ENCODE measurements around the gene IFITM10.

Gene IFITM10

DNA sequence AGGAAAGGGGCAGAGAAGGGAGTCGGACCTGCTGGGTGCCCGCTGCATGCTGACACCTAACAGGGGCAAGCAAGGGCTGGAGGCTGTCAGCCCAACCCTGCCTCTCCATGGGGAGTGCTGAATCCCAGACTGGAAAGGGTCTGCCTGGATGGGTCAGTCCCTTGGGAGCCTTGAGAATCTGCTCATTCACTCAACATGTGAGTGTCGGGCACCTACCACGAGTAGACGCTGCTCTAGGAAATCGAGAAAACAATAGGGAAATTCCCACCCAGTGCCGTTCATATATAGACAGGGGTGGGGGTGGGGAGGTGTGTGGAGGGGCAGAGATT lies 17.7 kb upstream of the IFITM10 start:
- Histone ChIP-seq H3K27ac (no peak overlapping the region), H3K4me3 (no peak overlapping the region), H3K9ac (ENCODE audit: insufficient read length) (no peak overlapping the region), H3K9me3 (ENCODE audit: low read depth, low read length) (no peaks in the 10 kb centered on the region), H3K36me3 (ENCODE audit: insufficient read depth, low read length) (no peaks in the 10 kb centered on the region)
- TF ChIP-seq POLR2AphosphoS5 (IDR thresholded peaks at IDR 0.05; ENCODE audit: borderline replicate concordance, low read depth, low read length): no peak
- no peak for DNase-seq (ENCODE audit: low read depth, low spot score)

DNA sequence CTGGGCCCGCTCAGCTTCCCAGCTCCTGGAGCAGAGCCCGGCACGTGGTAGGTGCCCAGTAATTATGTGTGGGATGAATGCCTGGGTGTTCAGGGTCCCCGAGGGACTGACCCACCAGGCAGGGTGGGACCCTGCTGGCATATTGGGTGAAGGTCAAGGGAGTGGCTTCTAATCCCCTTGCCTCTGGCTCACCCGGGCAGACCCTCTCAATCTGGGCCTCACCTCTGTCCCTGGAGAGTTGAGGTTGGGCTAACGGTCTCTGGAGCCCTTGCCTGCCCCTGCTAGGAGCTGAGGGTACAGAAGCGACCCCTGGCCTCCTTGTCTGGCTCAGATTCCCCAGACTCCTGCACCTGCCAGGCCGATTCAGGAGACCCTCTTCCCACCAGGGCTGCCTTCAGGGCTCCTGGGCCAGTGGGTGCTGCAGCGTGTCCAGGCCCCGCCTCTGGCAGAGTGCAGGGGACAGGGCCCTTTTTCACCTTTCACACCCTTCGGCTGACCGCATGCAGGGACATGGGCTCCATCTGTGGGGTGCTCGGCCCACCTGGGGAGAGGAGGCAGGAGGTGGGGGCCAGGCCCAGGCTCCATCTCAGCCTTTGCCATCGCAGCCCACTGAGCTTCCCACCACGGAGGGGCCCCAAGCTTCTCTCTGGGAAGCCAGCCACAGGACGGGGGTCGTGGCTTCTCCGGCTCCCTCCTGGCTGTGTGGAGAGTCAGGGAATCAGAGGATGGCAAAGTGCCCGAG lies 17.2 kb upstream of the IFITM10 start:
- Histone ChIP-seq H3K36me3 (ENCODE audit: insufficient read depth, low read length) (no peaks in the 10 kb centered on the region), H3K9me3 (ENCODE audit: low read depth, low read length) (no peaks in the 10 kb centered on the region), H3K9ac (ENCODE audit: insufficient read length) (no peak overlapping the region), H3K27ac (no peak overlapping the region), H3K4me3 (no peak overlapping the region)
- no peak for DNase-seq (ENCODE audit: low read depth, low spot score)
- TF ChIP-seq EZH2 (IDR thresholded peaks at IDR 0.05): no peak
- TF ChIP-seq POLR2AphosphoS5 (IDR thresholded peaks at IDR 0.05; ENCODE audit: borderline replicate concordance, low read depth, low read length): no peak
- no peak for TF ChIP-seq FOXP2 (optimal IDR thresholded peaks at IDR 0.05; ENCODE audit: control extremely low read depth, extremely low read length, insufficient read depth)

DNA sequence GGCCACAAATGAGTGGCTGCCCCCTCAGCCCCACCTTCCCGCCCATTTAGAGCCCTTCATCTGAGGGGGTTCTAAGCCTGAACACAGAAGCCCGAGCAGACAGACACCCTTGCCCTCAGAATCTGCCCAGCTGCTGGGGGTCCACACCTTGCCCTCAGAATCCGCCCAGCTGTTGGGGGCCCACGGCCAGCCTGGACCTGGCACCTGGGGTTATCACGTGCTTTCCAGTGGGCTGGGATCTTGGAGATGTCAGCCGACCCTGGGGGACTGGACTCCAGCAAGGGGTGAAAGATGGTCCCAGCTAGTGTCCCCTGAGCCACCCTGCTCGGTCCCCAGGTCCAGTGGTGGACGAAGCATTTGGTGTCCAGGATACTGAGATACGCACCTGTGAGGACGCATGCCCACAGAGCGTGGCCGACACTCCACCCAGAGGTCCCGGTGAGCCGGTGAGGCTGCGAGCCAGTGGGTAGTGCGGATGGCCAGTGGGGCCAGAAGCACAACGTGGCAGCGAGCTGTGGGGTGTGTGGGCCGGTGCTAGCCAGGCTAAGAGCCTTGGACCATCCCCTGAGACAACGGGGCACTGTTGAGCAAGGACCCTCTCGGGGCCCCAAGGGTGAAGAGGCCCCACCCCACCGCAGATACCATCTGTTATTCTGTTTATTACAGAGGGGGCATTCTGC lies 16.5 kb upstream of the IFITM10 start:
- TF ChIP-seq EZH2 (IDR thresholded peaks at IDR 0.05) (no peak), POLR2AphosphoS5 (IDR thresholded peaks at IDR 0.05; ENCODE audit: borderline replicate concordance, low read depth, low read length) (no peak), FOXP2 (optimal IDR thresholded peaks at IDR 0.05; ENCODE audit: control extremely low read depth, extremely low read length, insufficient read depth) (no peak)
- no peak overlapping the region for H3K4me3 ChIP-seq
- H3K9me3 ChIP-seq (ENCODE audit: low read depth, low read length): no peaks in the 10 kb centered on the region
- no peak overlapping the region for H3K27ac ChIP-seq
- no peaks in the 10 kb centered on the region for H3K36me3 ChIP-seq (ENCODE audit: insufficient read depth, low read length)
- H3K9ac ChIP-seq (ENCODE audit: insufficient read length): no peak overlapping the region
- DNase-seq (ENCODE audit: low read depth, low spot score): no peak

DNA sequence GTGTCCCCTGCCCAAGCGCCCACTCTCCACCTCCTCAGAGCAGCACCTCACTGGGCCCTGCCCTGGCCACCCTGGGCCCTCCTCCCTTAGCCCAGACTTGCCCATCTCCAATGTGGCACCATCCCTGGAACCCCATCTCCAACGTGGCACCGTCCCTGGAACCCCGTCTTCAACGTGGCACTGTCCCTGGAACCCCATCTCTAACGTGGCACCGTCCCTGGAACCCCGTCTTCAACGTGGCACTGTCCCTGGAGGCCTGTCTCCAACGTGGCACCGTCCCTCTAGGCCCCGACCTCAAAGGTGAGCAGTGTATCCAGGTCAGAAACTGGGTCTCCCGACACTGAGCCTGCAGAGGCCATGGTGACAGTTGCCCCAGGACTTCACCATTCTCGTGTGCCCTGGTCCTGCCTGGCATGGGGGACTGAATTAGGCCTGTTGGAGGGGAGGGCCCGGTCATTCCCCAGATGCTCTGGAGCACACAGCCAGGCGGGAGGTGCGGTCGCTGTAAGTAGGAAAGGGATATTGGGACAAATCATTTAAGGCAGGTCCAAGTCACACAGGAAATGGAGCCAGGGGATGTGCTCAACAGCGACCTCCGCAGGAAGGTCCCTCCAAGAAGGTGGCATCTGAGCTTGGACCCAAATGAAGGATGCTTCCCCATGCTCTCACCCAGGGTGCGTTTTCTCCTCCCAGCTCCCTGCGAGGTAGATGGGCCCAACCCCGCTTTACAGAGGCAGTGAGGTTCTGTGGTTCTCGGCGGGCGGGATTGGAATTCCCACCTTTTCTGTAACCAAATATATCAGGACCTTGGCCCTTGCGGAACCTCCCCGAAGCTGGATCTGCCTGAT lies 15.7 kb upstream of the IFITM10 start:
- Histone ChIP-seq H3K4me3 (no peak overlapping the region), H3K36me3 (ENCODE audit: insufficient read depth, low read length) (no peaks in the 10 kb centered on the region), H3K27ac (no peak overlapping the region), H3K9ac (ENCODE audit: insufficient read length) (no peak overlapping the region), H3K9me3 (ENCODE audit: low read depth, low read length) (no peaks in the 10 kb centered on the region)
- DNase-seq (ENCODE audit: low read depth, low spot score): no peak
- TF ChIP-seq POLR2AphosphoS5 (IDR thresholded peaks at IDR 0.05; ENCODE audit: borderline replicate concordance, low read depth, low read length) (no peak), FOXP2 (optimal IDR thresholded peaks at IDR 0.05; ENCODE audit: control extremely low read depth, extremely low read length, insufficient read depth) (no peak), EZH2 (IDR thresholded peaks at IDR 0.05) (no peak)

DNA sequence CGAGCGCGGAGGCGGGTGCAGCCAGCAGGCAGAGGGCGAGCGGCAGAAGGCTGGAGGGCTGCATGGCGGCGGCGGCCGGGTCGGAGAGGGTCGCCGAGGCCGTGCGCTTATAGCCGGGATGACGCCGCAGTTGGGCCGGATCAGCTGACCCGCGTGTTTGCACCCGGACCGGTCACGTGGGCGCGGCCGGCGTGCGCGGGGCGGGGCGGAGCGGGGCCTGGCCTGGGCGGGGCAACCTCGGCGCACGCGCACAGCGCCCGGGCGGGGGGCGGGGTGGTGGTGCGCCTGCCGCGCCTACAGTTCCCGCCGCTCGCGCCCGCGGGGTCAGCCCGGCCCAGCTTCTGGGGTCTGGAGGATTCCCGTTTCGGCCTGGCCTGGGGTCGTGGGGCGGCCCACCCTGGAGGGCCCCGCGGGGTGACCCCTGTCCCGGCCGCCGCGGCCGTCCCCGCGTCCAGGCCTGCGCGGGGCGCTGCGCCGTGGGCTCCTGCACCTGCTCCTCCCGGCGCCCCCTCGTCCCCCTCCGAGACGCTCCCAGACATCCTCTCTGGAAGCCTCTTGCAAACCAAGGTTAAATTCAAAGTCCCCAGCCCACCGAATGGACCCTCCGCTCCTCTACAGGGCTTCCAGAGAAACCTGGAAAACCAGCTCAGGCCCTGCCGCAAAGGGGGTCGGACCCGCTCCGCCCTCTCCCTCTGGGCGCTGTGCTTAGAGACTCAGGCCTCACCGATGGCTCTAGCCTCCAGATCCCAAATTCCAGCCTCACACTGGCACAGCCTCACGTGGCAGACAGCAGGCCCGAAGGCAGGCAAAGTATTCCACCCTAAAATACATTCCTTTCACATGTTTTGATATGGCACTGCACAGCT lies 13.6 kb upstream of the IFITM10 start, which contains the start of gene CTSD:
Gene CTSD (minus strand): TSS at position 132 of the 866 bp plus-strand sequence. CDS start 68 bp downstream, at position 64.
- Histone ChIP-seq H3K9ac (ENCODE audit: insufficient read length) (peak within 1 kb of the TSS; percentile 89), H3K36me3 (ENCODE audit: insufficient read depth, low read length) (no peaks in the 10 kb centered on the region), H3K4me3 (peak within 1 kb of the TSS; percentile 89), H3K9me3 (ENCODE audit: low read depth, low read length) (no peaks in the 10 kb centered on the region), H3K27ac (no peak within 1 kb of the TSS)
- no peak for TF ChIP-seq EZH2 (IDR thresholded peaks at IDR 0.05)
- TF ChIP-seq POLR2AphosphoS5 (IDR thresholded peaks at IDR 0.05; ENCODE audit: borderline replicate concordance, low read depth, low read length): peak; percentile 59; the same call in 1 of the 2 replicates
- no peak for TF ChIP-seq FOXP2 (optimal IDR thresholded peaks at IDR 0.05; ENCODE audit: control extremely low read depth, extremely low read length, insufficient read depth)
- no peak for DNase-seq (ENCODE audit: low read depth, low spot score)

DNA sequence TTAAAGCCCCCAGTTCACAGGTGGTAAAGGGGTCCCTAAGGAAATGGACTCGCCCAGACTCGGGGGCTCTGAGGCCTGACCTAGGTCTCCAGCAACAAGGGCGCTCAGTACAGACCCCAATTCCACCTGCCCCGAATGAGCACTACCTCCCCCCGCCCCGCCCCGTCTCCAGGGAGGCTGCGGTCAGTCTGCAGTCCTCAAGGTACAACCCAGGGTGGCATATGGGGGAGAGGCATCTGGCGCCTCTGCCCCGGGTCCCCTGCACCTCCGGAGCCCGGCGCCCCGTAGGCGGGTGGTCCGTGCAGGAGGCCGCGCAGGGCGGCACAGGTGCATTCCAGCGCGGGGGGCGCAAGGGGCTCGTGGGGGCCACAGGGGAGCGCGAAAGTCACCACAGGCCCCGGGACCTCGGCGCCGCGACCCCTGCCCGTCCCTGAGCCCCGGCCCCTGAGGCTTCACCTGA lies 13.0 kb upstream of the IFITM10 start:
- Histone ChIP-seq H3K9ac (ENCODE audit: insufficient read length) (peak overlapping the region; percentile 87), H3K4me3 (peak overlapping the region; percentile 89), H3K36me3 (ENCODE audit: insufficient read depth, low read length) (no peaks in the 10 kb centered on the region), H3K27ac (no peak overlapping the region), H3K9me3 (ENCODE audit: low read depth, low read length) (no peaks in the 10 kb centered on the region)
- no peak for DNase-seq (ENCODE audit: low read depth, low spot score)
- TF ChIP-seq EZH2 (IDR thresholded peaks at IDR 0.05): no peak
- no peak for TF ChIP-seq POLR2AphosphoS5 (IDR thresholded peaks at IDR 0.05; ENCODE audit: borderline replicate concordance, low read depth, low read length)
- TF ChIP-seq FOXP2 (optimal IDR thresholded peaks at IDR 0.05; ENCODE audit: control extremely low read depth, extremely low read length, insufficient read depth): no peak

DNA sequence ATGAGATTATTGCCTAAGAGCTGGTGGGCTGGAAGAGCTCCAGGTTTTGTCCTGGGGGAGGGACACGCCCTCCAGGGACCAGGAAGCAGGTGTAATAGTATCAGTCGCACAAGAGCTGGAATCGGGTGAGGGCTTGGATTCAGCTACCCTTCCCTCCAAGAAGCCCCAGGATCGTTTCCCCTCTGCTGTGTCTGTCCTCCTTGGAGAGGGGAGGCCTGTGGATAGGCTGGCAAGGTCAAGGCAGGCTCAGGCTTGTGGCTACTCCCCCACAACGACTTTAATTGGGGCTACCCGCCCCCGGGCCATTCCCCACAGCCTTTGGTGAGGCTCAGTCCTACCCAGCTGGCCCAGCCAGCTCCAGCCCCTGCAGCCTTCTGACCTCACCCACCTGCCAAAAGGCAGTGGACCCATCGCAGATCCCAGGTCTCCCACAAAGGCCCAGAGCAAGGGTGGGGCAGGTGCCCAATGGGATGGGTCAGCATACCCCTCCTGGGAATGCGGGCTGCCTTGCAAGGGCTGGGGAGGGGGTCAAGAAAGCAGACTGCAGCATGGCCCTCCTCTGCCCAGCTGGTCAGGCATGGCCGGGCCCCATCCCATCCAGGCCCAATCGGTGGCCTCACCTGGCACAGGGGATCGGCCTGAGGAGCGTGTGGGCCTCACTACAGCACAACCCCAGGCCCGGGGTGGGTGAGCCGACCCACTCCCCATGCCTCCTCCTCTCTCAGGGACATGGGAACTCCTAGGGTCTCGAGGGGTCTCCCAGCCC lies 12.3 kb upstream of the IFITM10 start:
- peak overlapping the region; percentile 87 for H3K9ac ChIP-seq (ENCODE audit: insufficient read length)
- peak overlapping the region; percentile 89 for H3K4me3 ChIP-seq
- TF ChIP-seq EZH2 (IDR thresholded peaks at IDR 0.05) (no peak), FOXP2 (optimal IDR thresholded peaks at IDR 0.05; ENCODE audit: control extremely low read depth, extremely low read length, insufficient read depth) (no peak), POLR2AphosphoS5 (IDR thresholded peaks at IDR 0.05; ENCODE audit: borderline replicate concordance, low read depth, low read length) (no peak)
- no peak overlapping the region for H3K27ac ChIP-seq
- H3K36me3 ChIP-seq (ENCODE audit: insufficient read depth, low read length): no peaks in the 10 kb centered on the region
- DNase-seq (ENCODE audit: low read depth, low spot score): no peak
- H3K9me3 ChIP-seq (ENCODE audit: low read depth, low read length): no peaks in the 10 kb centered on the region

Data from SK-N-MC (cell line).